ENCODE results near the gene NBPF6.
"Not testable (repeated sequence)": the region's sequence is repeated elsewhere in the genome, so short reads cannot be mapped to it uniquely, and the experiment has no call there.

The NBPF6 gene

GRCh38 chr1:108450043-108450442, at the start of gene NBPF6:
TSS of gene NBPF6 (plus strand) at chr1:108450343. CDS start at chr1:108450602, 259 bp downstream.
- DNase-seq, result not testable (repeated sequence)

GRCh38 chr1:108411098-108411833, 38.9 kb upstream of the NBPF6 start:
- not testable (repeated sequence) for DNase-seq

GRCh38 chr1:108420129-108420528, 30.0 kb upstream of the NBPF6 start:
- not testable (repeated sequence) for DNase-seq

- not testable (repeated sequence) for DNase-seq
Observed at GRCh38 chr1:108421061-108421916, 28.9 kb upstream of the NBPF6 start.

- DNase-seq, result not testable (repeated sequence)
Observed at GRCh38 chr1:108426877-108427276, 23.3 kb upstream of the NBPF6 start.

GRCh38 chr1:108432002-108432401, 18.1 kb upstream of the NBPF6 start:
- not testable (repeated sequence) for DNase-seq

- not testable (repeated sequence) for DNase-seq
Observed at GRCh38 chr1:108433404-108433803, 16.7 kb upstream of the NBPF6 start.

- DNase-seq, result not testable (repeated sequence)
Observed at GRCh38 chr1:108438536-108438935, 11.6 kb upstream of the NBPF6 start.

- not testable (repeated sequence) for DNase-seq
Observed at GRCh38 chr1:108454521-108454920, 4.4 kb downstream of the NBPF6 start.

- DNase-seq, result not testable (repeated sequence)
Observed at GRCh38 chr1:108458661-108459060, 8.5 kb downstream of the NBPF6 start.

GRCh38 chr1:108461758-108462157, 11.6 kb downstream of the NBPF6 start:
- DNase-seq, result not testable (repeated sequence)

- DNase-seq, result not testable (repeated sequence)
Observed at GRCh38 chr1:108463962-108464361, 13.8 kb downstream of the NBPF6 start.

- DNase-seq, result not testable (repeated sequence)
Observed at GRCh38 chr1:108466166-108466565, 16.0 kb downstream of the NBPF6 start.

- not testable (repeated sequence) for DNase-seq
Observed at GRCh38 chr1:108467155-108467554, 17.0 kb downstream of the NBPF6 start.

- not testable (repeated sequence) for DNase-seq
Observed at GRCh38 chr1:108470750-108471149, 20.6 kb downstream of the NBPF6 start.

GRCh38 chr1:108474516-108474915, 24.4 kb downstream of the NBPF6 start:
- not testable (repeated sequence) for DNase-seq

- DNase-seq, result no peak
Observed at GRCh38 chr1:108478429-108479015, 28.4 kb downstream of the NBPF6 start.

GRCh38 chr1:108482708-108483107, 32.6 kb downstream of the NBPF6 start:
- DNase-seq, result no peak

- not testable (repeated sequence) for DNase-seq
Observed at GRCh38 chr1:108485990-108486389, 35.8 kb downstream of the NBPF6 start.

GRCh38 chr1:108486707-108487106, 36.6 kb downstream of the NBPF6 start:
- not testable (repeated sequence) for DNase-seq

GRCh38 chr1:108495008-108495407, 44.9 kb downstream of the NBPF6 start:
- DNase-seq, result not testable (repeated sequence)

GRCh38 chr1:108496856-108497255, 46.7 kb downstream of the NBPF6 start:
- not testable (repeated sequence) for DNase-seq

- DNase-seq, result no peak
Observed at GRCh38 chr1:108502138-108502537, 52.0 kb downstream of the NBPF6 start.
